NCI-H526 treated with DMSO at 0.1 percent for 48 hours (cell line): ENCODE results near the gene PCSK7.
"Not testable (repeated sequence)": the region's sequence is repeated elsewhere in the genome, so short reads cannot be mapped to it uniquely, and the experiment has no call there.

Experiments used
- DNase-seq: peaks from one replicate; lab custom pipeline; 2025; lab: John Stamatoyannopoulos, UW

The PCSK7 gene, protein sequence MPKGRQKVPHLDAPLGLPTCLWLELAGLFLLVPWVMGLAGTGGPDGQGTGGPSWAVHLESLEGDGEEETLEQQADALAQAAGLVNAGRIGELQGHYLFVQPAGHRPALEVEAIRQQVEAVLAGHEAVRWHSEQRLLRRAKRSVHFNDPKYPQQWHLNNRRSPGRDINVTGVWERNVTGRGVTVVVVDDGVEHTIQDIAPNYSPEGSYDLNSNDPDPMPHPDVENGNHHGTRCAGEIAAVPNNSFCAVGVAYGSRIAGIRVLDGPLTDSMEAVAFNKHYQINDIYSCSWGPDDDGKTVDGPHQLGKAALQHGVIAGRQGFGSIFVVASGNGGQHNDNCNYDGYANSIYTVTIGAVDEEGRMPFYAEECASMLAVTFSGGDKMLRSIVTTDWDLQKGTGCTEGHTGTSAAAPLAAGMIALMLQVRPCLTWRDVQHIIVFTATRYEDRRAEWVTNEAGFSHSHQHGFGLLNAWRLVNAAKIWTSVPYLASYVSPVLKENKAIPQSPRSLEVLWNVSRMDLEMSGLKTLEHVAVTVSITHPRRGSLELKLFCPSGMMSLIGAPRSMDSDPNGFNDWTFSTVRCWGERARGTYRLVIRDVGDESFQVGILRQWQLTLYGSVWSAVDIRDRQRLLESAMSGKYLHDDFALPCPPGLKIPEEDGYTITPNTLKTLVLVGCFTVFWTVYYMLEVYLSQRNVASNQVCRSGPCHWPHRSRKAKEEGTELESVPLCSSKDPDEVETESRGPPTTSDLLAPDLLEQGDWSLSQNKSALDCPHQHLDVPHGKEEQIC

DNA sequence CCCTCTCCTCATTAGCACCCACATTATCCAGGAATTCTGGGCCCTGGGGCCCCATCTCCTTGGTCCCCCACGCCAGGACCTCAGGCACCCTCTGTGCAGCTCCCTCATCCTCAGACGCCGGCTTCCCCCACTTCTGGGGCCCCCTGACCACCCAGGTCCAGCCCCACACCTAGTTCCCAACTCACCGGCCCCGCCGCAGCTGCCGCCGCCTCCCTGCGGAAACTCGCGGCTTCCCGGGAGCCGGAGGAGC, at the start of gene PCSK7:
Gene PCSK7 (minus strand): TSS at position 232 of the 250 bp plus-strand sequence. CDS start 2,229 bp downstream, outside the sequence.
- no peak for DNase-seq

DNA sequence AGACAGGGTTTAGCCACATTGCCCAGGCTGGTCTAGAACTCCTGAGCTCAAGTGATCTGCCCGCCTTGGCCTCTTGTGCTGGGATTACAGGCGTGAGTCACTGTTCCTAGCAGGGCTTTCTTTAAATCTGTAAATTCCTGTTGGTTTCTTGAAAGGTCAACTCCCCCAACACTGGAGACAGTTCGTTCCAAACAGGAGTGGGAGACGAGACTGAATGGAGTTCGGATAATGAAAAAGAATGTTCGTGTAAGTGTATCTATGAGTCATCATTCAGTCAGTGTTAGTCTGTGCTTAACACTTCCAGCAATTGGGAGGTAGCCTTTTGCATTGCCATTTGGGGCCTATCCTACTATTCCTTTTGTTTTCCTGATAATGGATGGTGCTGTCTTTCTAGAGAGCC, 49.3 kb upstream of the PCSK7 start:
- no peak for DNase-seq

DNA sequence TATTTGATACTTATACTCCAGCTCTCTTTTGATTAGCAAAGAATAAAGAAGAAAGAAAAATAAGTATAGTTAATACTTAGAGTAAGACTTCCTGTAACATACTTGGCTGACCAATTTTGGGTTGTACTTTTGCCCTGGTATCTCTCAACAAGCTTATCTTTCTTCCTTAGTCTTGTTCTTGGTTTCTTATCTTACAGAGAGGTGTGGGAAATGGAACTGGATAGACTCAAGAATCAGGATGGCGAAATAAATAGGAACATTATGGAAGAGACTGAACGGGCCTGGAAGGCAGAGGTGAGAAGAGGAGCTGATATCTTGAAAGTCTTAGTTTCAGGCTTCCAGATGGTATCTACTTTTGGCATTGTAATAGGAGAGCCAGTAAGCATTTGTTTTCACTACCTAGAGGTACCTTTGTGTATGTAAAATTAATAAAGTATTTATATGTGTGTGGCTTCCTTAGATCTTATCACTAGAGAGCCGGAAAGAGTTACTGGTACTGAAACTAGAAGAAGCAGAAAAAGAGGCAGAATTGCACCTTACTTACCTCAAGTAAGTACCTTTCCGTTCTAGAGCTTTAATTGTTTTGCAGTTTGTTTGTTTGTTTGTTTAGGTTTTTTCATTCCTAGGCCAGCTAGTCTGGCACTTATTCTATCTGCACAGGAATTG, 48.0 kb upstream of the PCSK7 start:
- DNase-seq = no peak

GRCh38 chr11:117278347-117278746, 46.5 kb upstream of the PCSK7 start:
- DNase-seq = no peak

- DNase-seq = no peak
Observed at GRCh38 chr11:117273550-117274289, 41.8 kb upstream of the PCSK7 start.

DNA sequence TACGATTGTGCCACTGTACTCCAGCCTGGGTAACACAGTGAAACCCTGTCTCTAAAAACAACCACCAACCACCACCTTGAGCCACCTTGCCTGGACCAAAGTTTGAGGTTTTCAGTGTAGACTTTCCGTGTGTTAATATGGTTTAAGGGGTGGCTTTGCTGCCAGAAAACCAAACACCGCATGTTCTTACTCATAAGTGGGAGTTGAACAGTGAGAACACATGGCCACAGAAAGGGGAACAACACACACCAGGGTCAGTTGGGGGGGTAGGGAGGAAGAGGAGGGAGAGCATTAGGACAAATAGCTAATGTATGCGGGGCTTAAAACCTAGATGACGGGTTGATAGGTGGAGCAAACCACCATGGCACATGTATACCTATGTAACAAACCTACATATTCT, 40.3 kb upstream of the PCSK7 start:
- DNase-seq = not testable (repeated sequence)

- no peak for DNase-seq
Observed at GRCh38 chr11:117271208-117271607, 39.3 kb upstream of the PCSK7 start.

GRCh38 chr11:117269856-117270255, 38.0 kb upstream of the PCSK7 start:
- no peak for DNase-seq

- DNase-seq = no peak
Observed at GRCh38 chr11:117265745-117266144, 33.9 kb upstream of the PCSK7 start.

- DNase-seq = not testable (repeated sequence)
Observed at GRCh38 chr11:117264624-117265323, 32.9 kb upstream of the PCSK7 start.

GRCh38 chr11:117259417-117259816, 27.5 kb upstream of the PCSK7 start:
- no peak for DNase-seq

DNA sequence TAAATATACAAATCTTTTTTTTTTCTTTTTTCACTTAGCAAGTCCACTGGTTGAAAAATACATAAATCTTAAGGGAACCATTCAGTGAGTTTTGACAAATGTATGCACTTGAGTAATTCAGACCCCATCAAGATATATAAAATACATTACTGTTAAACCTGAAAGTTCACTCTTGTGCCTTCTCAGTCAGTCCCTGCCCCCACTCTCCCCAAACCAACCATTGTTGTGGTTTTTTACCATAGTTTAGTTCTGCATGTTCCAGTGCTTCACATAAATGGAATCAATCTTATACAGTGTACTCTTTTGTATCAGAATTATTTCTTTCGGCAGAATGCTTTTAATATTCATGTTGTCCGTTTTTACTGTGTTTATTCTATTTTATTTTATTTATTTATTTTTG, 26.7 kb upstream of the PCSK7 start:
- no peak for DNase-seq

GRCh38 chr11:117256573-117256972, 24.7 kb upstream of the PCSK7 start:
- DNase-seq = no peak

DNA sequence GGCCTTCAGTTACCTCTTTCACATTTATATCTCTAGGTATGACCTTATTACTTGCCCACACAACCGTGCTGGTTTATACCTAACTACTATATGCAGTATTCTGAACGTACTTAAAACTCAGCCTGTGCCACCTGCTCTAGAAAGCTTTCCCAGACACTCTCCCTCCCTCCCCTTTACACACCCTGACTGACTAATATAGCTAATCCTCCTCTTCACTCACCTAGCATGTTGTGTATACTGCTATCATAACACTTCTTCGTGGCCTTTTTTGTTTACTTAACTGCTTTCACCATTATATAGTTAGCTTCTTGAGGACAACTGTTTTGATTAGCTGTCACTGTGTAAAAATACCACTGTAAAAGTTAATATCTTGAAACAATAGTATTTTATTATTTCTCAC, 24.1 kb upstream of the PCSK7 start:
- no peak for DNase-seq

GRCh38 chr11:117251506-117251905, 19.6 kb upstream of the PCSK7 start:
- no peak for DNase-seq

GRCh38 chr11:117249571-117249970, 17.7 kb upstream of the PCSK7 start:
- DNase-seq = no peak

GRCh38 chr11:117248341-117248740, 16.5 kb upstream of the PCSK7 start:
- DNase-seq = no peak

GRCh38 chr11:117239295-117239694, 7.4 kb upstream of the PCSK7 start:
- DNase-seq = no peak

- no peak for DNase-seq
Observed at GRCh38 chr11:117238221-117238620, 6.3 kb upstream of the PCSK7 start.

- no peak for DNase-seq
Observed at GRCh38 chr11:117232911-117233409, 1.1 kb upstream of the PCSK7 start.

GRCh38 chr11:117232092-117232878, 412 bp upstream of the PCSK7 start, which contains the start of gene RNF214:
RNF214 (plus strand) TSS chr11:117232671; CDS start chr11:117234273, 1,602 bp downstream.
- peak; percentile 80 for DNase-seq
